CD4-positive, alpha-beta T cell treated with Interleukin-15 for 1 hour (primary cell): Measurements from ENCODE around the gene MAP4K3.
"Not testable (repeated sequence)": the region's sequence is repeated elsewhere in the genome, so short reads cannot be mapped to it uniquely, and the experiment has no call there.

Source experiments
- DNase-seq: peaks from one replicate; pipeline ENCODE4 v3.0.0-alpha.2; 2020

The MAP4K3 gene

GRCh38 chr2:39290433-39290832 is 146.7 kb downstream of the MAP4K3 start:
- DNase-seq, result no peak

- no peak for DNase-seq
Measured at GRCh38 chr2:39289609-39290008, 147.5 kb downstream of the MAP4K3 start.

GRCh38 chr2:39283561-39283960 is 153.5 kb downstream of the MAP4K3 start:
- no peak for DNase-seq

GRCh38 chr2:39281391-39281790 is 155.7 kb downstream of the MAP4K3 start:
- DNase-seq, result no peak

- no peak for DNase-seq
Measured at GRCh38 chr2:39275016-39275415, 162.1 kb downstream of the MAP4K3 start.

GRCh38 chr2:39269941-39270340 is 167.1 kb downstream of the MAP4K3 start:
- DNase-seq, result no peak

GRCh38 chr2:39266916-39267434 is 170.1 kb downstream of the MAP4K3 start:
- DNase-seq, result no peak

GRCh38 chr2:39266139-39266805 is 170.8 kb downstream of the MAP4K3 start:
- no peak for DNase-seq

GRCh38 chr2:39265315-39265714 is 171.8 kb downstream of the MAP4K3 start:
- no peak for DNase-seq

GRCh38 chr2:39264733-39265132 is 172.4 kb downstream of the MAP4K3 start:
- no peak for DNase-seq

- DNase-seq, result no peak
Measured at GRCh38 chr2:39260087-39260486, 177.0 kb downstream of the MAP4K3 start.

GRCh38 chr2:39256040-39256439 is 181.0 kb downstream of the MAP4K3 start:
- DNase-seq, result no peak

GRCh38 chr2:39252888-39253518 is 184.1 kb downstream of the MAP4K3 start:
- no peak for DNase-seq

- DNase-seq, result no peak
Measured at GRCh38 chr2:39247512-39248043, 189.5 kb downstream of the MAP4K3 start.

- no peak for DNase-seq
Measured at GRCh38 chr2:39246382-39246980, 190.6 kb downstream of the MAP4K3 start.

GRCh38 chr2:39244963-39245625 is 192.0 kb downstream of the MAP4K3 start:
- DNase-seq, result peak; percentile 72

- not testable (repeated sequence) for DNase-seq
Measured at GRCh38 chr2:39244241-39244862, 192.7 kb downstream of the MAP4K3 start.

GRCh38 chr2:39243469-39244123 is 193.5 kb downstream of the MAP4K3 start, which contains the start of gene CDKL4:
TSS of gene CDKL4 (minus strand) at chr2:39243970.
- peak; percentile 54 for DNase-seq

- no peak for DNase-seq
Measured at GRCh38 chr2:39241588-39241987, 195.5 kb downstream of the MAP4K3 start.

- DNase-seq, result no peak
Measured at GRCh38 chr2:39240758-39241157, 196.3 kb downstream of the MAP4K3 start.

- DNase-seq, result no peak
Measured at GRCh38 chr2:39234754-39235153, 202.3 kb downstream of the MAP4K3 start.

- no peak for DNase-seq
Measured at GRCh38 chr2:39232141-39232540, 204.9 kb downstream of the MAP4K3 start.
